T-helper 22 cell (primary cell): Measurements from ENCODE around the gene IGSF23.

Experiments
- DNase-seq: peaks from one replicate; pipeline ENCODE4 v3.0.0-alpha.2; 2020; ENCODE audit warnings: low read depth

The IGSF23 gene

DNA sequence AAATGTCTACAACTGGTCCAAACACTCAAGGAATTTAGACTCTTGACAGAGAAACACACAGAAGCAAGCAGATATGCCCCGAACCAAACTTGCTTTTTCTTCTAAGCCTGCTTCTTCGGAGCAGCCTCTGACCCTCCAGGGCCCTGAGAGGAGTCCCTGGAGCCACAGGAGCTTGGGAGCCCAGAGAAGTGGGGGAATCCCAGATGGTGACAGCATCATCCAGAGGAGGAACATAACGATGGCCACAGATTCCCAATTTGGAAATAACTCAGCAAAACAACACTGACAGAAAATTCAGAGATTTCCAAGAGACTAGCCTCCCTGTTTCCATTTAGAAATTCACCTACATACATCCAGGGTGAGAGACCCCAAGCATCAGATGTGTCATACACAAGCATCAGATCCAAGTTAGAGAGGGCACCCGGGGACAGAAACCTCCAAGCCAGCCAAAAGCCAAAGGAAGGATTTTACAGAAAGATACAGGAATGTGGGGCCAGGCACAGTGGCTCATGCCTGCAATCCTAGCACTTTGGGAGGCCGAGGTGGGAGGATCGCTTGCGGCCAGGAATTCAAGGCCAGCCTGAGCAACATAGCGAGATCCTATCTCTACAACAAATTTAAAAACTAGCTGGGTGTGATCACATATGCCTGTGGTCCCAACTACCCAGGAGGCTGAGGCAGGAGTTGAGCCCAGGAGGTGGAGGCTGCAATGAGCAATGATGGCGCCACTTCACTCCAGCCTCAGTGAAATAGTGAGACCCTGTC is 28.3 kb downstream of the IGSF23 start:
- DNase-seq, result no peak

DNA sequence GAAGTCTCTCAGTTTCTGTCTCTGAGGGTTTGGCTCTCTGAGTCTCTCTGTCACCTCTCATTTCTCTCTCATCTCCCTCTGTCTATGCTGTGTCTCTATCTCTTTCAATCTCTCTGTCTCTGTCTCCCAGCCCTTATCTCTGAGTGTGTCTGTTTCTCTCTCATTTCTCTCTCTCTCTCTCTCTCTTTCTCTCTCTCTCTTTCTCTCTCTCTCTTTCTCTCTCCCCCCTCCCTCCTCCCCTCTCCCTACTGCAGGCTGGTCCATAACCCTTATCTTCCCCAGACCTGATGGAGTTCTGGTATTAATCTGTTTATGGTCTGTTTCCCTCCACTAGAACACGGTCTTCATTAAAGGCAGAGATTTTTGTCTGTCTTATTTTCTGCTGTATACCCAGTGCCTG is 29.0 kb downstream of the IGSF23 start:
- DNase-seq, result no peak

DNA sequence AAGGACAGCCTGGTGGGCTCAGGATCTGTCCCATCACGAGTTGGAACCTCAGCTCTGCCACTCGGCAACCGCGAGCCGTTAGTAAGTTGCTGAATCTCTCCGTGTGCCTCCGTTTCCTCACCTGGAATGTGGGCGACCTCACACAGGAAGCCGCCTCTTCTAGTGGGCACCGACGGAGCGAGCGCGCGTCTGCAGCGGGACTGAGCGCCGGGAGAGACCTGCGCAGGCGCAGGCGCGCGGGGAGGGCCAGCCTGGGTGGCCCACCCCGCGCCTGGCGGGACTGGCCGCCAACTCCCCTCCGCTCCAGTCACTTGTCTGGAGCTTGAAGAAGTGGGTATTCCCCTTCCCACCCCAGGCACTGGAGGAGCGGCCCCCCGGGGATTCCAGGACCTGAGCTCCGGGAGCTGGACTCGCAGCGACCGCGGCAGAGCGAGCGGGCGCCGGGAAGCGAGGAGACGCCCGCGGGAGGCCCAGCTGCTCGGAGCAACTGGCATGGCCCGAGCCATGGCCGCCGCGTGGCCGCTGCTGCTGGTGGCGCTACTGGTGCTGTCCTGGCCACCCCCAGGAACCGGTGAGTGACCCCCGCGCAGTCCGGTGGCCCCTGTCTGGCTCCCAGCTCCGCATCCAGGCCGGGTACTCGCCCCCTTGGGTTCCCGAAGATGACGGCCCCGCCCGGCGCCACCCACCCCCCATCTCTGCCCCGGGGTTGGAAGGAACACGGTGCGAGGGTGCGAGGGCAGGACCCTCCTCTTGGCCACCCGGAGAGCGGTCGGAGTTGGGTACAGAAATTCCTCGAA is 30.4 kb downstream of the IGSF23 start, which contains the start of gene PVR:
TSS of gene PVR (plus strand) at position 306 of the 797 bp plus-strand sequence. CDS start at position 493, 187 bp downstream.
- DNase-seq, result no peak

DNA sequence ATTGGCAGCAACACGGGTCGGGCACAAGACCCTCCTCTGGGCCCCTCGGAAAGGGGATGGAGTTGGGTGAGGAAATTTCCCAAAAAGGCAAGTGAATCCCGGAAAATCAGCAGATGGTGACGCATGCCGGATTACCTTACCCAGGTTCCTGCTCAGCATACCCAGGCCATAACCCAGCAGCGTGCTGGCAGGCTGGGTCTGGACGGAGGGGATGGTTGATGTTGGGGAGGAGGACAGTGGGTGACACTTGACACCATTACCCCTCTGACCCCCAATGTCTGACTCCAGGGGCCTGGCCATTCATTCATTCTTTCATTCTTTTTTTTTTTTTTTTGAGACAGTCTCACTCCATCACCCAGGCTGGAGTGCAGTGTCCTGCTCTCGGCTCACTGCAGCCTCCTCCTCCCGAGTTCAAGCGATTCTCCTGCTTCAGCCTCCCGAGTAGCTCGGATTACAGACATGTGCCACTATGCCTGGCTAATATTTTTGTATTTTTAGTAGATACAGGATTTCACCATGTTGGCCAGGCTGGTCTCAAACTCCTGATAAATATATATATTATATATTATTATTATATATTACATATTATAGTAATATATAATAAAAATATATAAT is 31.1 kb downstream of the IGSF23 start:
- no peak for DNase-seq

DNA sequence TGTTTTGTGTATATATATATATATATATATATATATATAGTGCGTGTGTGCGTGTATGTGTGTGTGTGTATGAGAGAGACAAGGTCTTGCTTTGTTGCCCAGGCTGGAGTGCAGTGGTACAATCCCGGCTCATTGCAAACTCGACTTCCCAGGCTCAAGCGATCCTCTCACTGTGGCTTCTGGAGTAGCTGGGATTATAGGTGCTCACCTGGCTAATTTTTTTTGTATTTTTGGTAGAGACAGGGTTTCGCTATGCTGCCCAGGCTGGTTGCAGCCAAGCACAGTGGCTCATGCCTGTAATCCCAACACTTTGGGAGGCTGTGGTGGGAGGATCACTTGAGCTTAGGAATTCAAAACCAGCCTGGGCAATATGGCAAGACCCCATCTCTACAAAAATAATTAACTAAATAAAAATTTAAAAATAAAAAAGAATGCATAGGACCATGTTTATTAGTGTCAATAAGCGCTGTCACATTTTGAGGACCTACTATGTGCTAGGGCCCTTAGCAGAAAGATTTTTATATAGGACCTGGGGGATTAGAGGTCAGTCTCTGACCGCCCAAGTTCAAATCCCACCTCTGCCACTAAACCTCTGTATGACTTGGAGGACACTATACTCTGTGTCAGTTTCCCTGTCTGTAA is 32.2 kb downstream of the IGSF23 start:
- no peak for DNase-seq

DNA sequence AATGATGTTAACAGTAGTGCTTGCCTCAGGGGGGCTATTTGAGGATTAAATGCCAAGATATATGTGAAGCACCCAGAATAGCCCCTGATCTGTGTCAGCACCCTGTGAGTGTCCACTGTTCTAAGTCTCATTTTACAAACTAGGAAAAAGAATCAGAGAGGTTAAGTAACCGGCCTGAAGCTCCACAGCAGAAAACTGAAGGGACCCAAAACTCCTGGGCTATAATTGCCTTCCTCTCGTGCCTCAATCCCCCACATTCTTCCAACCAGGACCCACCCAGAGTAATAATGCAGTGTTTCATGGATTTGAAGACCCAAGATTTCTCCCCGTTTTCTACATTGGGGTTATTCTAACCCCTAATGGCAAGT is 32.7 kb downstream of the IGSF23 start:
- no peak for DNase-seq

DNA sequence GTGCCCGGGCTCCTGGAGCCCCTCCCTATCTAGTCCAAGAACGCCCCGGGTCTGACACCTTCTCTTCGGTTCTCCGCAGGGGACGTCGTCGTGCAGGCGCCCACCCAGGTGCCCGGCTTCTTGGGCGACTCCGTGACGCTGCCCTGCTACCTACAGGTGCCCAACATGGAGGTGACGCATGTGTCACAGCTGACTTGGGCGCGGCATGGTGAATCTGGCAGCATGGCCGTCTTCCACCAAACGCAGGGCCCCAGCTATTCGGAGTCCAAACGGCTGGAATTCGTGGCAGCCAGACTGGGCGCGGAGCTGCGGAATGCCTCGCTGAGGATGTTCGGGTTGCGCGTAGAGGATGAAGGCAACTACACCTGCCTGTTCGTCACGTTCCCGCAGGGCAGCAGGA is 33.8 kb downstream of the IGSF23 start:
- no peak for DNase-seq

DNA sequence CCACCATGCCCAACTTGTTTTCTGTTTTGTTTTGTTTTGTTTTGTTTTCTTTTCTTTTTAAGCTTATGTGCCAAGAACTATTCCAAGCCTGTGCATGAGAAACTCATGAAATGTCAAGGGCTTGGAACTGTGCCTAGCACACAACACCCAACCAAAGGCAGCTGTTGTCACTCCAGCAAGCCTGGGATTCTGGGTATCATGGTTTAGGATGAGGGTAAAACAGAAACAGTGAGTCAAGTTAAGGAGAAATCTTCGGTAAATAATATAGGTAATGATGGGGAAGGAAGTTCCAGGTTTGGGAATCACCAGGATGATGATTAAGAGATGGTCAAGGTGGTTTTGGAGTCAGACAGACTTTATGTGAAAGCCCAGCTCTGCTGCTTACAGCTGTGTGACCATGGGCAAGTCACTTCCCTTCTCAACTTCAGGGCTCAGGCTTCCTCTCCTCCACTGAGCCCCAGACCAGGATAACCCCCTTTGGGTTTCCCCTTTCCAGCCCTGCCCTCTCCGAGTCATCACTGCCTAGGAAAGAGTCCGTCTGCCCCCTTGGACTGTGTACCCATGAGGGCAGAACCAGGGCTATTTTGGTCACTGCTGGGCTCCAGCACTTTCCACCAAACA is 35.4 kb downstream of the IGSF23 start:
- no peak for DNase-seq

DNA sequence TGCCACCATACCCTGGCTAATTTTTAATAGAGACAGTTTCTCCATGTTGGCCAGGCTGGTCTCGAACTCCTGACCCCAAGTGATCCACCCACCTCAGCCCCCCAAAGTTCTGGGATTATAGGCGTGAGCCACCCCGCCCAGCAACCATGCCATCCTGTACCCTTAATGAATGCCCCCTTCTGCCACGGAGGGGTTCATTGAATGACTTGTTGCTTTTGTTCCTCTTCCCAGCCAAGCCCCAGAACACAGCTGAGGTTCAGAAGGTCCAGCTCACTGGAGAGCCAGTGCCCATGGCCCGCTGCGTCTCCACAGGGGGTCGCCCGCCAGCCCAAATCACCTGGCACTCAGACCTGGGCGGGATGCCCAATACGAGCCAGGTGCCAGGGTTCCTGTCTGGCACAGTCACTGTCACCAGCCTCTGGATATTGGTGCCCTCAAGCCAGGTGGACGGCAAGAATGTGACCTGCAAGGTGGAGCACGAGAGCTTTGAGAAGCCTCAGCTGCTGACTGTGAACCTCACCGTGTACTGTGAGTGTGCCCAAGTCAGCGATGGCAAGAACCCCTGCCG is 36.3 kb downstream of the IGSF23 start:
- no peak for DNase-seq

DNA sequence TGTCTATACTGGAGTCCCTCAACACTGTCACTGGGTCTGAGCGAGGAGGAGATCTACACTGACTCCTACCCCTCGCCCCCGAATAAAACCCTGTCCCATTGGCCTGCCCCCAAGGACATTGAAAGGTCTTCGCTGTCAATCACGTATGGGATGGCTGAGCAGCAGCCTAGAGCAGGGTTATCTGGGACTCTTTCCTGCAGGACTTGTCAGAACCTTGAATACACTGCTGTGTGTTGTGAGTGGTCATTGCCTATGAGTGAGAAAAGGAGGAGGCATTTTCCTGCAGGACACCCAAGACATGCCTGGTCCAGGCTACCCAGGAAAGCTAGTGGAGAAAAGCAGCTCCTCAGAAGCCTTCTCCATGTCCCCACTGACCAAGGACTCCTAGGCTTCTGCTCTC is 40.0 kb downstream of the IGSF23 start:
- no peak for DNase-seq

DNA sequence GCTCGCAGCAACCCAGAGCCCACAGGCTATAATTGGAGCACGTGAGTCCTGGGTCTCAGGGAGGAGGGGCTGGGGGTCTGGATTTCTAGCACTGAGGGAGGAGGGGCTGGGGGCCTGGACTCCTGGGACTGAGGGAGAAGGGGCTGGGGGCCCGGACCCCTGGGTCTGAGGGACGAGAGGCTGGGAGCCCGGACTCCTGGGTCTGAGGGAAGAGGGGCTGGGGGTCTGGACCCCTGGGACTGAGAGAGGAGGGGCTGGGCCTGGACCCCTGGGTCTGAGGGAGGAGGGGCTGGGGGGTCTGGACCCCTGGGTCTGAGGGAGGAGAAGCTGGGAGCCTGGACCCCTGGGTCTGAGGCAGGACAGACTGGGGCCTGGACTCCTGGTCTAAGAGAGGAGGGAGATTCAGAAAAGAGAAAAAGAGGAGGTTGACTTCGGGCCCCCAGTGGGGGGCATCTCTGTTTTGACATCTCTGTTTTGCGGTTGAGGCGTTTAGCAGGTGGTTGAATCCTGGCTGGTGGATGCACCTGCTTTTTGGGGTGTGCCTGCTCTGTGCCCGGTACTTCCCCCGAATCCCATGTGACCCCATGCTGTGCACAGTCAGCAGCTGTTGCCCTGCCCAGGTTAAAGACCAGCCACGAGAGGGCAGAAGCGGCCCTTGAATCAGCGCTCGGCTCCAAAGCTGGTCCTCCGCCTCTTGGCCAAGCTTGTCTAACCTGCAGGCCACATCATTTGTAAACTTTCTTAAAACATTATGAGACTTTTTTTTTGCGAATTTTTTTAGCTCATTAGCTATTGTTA is 40.8 kb downstream of the IGSF23 start:
- peak; percentile 23 for DNase-seq

DNA sequence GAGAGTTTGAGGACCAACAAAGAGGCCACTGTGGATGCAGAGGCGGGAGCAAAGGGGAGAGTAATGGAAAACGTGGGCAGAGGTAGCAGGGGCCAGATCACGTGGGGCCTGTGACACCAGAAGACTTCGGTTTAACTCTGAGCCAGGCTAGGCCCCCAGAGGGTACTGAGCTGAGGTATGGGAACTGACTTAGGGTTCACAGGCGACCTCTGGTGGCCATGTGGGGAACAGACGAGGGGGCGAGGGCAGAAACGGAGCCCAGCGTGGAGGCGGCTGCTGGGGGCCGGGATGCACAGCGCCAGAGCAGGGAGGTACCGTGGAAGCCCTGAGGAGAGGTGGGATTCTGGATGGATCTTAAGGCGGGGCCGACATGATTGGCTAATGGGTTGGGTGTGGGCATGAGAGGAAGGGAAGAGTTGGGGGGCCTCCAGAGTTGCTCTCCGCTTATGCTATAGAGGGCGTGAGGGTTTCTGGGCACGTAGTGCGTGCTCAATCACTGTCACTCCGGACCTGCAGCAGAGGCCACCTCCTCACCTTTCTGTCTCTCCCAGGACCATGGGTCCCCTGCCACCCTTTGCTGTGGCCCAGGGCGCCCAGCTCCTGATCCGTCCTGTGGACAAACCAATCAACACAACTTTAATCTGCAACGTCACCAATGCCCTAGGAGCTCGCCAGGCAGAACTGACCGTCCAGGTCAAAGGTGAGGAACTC is 44.0 kb downstream of the IGSF23 start:
- no peak for DNase-seq

DNA sequence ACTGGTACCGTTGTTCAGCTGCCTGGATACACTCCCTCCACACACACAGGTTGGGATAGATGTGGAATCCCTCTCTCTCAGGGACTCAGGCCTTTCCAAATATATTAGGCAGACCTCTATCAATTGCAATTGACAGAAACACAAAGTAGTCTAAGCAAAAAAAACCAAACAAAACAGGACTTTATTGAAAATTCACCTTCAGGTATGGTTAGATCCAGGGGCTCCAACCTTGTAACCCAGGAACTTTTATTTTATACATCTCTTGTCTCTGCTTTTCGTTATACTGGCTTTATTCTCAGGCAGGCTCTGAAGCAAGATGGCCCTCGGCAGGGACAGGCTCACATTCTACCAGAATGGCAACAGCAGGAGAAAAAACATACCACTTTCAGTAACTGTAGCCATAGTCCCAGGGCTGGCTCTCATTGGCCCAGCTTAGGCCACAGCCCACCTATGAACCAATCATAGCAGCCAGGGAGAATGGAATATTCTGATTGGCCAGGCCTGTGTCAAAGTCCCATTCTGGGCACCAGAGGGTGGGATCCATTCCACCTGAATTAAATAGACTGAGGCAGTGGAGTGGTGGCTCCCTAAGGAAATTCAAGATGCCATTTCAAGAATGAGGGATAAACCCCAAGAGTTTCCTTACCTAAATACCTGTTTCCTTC is 44.8 kb downstream of the IGSF23 start:
- DNase-seq, result no peak

DNA sequence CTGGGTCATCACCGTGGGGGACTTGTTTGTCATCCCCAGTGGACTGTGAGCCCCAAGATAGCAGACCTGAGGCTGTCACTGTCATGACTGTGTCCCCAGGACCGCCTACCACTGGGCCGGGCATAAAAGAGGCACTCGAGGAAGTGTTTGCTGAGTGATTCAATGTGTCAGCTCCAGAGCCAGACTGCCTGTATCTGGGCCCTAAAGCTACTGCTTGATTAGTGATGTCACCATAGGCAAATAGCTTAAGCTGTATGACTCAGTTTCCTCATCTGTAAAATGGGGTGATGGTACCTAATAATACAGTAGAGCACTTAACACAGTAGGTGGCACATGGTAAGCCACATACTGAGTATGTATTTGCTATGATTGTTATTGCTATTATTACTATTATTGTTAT is 46.7 kb downstream of the IGSF23 start:
- DNase-seq, result no peak

DNA sequence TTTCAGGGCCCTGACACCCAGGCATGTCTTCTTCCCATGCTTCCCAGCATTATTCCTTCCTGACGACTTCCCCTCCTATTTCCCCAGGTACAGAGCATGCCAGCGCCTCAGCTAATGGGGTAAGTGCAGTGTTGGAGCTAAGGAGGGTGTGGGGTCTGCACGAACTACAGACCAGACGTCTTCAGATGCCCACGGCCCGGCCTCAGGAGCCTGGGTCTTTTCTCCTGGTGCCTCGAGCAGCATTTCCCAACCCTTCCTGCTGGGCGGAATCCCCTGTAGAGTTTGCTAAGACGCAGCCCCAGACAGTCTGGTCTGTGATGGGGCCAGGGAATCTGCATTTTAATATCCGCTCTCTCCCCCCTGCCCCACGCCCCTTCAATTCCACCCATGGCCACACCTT is 47.8 kb downstream of the IGSF23 start:
- no peak for DNase-seq

DNA sequence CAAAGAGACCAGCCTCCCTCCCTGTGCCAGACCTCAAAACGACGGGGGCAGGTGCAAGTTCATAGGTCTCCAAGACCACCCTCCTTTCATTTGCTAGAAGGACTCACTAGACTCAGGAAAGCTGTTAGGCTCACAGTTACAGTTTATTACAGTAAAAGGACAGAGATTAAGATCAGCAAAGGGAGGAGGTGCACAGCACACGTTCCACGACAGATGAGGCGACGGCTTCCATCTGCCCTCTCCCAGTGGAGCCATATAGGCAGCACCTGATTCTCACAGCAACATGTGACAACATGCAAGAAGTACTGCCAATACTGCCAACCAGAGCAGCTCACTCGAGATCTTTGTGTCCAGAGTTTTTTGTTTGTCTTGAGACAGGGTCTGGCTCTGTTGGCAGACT is 48.5 kb downstream of the IGSF23 start:
- DNase-seq, result no peak

DNA sequence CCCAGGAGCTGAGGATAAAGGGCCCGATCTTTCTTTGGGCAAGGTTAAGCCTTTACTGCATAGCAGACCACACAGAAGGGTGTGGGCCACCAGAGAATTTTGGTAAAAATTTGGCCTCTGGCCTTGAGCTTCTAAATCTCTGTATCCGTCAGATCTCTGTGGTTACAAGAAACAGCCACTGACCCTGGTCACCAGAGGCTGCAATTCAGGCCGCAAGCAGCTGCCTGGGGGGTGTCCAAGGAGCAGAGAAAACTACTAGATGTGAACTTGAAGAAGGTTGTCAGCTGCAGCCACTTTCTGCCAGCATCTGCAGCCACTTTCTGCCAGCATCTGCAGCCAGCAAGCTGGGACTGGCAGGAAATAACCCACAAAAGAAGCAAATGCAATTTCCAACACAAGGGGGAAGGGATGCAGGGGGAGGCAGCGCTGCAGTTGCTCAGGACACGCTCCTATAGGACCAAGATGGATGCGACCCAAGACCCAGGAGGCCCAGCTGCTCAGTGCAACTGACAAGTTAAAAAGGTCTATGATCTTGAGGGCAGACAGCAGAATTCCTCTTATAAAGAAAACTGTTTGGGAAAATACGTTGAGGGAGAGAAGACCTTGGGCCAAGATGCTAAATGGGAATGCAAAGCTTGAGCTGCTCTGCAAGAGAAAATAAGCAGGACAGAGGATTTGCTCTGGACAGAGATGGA is 49.5 kb downstream of the IGSF23 start:
- no peak for DNase-seq

DNA sequence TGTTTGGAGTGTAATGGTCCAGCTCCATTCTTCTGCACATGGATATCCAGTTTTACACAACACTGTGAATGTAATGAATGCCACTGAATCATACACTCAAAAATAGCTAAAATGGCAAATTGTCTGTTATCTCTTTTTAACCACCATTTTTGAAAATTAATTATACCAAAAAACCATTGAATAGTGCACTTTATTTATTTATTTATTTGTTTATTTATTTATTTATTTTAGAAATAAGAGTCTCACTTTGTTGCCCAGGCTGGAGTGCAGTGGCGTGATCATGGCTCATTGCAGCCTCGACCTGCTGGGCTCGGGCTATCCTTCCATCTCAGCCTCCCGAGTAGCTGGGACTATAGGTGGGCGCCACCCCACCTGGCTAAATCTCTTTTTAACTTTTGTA is 50.6 kb downstream of the IGSF23 start:
- no peak for DNase-seq

DNA sequence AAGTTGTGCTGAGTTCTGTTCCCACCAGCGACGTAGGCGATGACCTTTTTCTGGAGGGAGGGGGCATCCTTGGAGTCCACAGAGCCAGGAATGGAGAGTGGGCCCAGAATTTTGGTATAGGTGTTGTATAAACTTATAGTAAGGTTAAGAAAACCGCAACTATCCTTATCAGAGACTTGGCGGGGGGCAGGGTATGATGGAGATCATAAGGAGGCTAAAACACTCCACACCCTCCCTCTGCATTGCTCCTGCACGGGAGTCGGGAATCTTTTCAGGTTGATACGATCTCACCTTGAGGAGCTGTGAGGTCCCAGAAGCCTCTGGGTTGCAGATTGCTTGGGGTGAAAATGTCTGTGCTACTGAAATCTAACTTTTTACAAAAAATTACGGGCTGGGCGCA is 51.6 kb downstream of the IGSF23 start:
- DNase-seq, result no peak
